Stimulated activated CD4-positive, alpha-beta T cell treated with anti-CD3 and anti-CD28 coated beads, Interleukin-12 subunit alpha, Interleukin-12 subunit beta, amount 100 ng/mL, for 48 hours (primary cell): ENCODE measurements around the gene TMPRSS3.
A peak's percentile ranks its signal among the peaks of the same experiment; 100 is the strongest.

ENCODE experiments used
- DNase-seq, 3 donors: peaks; one replicate each; pipeline ENCODE4 v3.0.0-alpha.2; 2020; ENCODE audit warnings: low read depth in 2 of 3, low spot score in 1 of 3

TMPRSS3 gene

GRCh38 chr21:42338729-42339715 lies 56.8 kb downstream of the TMPRSS3 start:
- peak in 1 of 3 donors; percentile 9 for DNase-seq

- DNase-seq = peak; percentile 69 to 76 (median 71)
Observed at GRCh38 chr21:42337830-42338728, 57.8 kb downstream of the TMPRSS3 start.

GRCh38 chr21:42337276-42337675 lies 58.6 kb downstream of the TMPRSS3 start:
- DNase-seq = no peak

GRCh38 chr21:42336054-42336453 lies 59.8 kb downstream of the TMPRSS3 start:
- no peak for DNase-seq

GRCh38 chr21:42332557-42333317 lies 63.1 kb downstream of the TMPRSS3 start:
- no peak for DNase-seq

- no peak for DNase-seq
Observed at GRCh38 chr21:42331660-42332059, 64.2 kb downstream of the TMPRSS3 start.

GRCh38 chr21:42330380-42331371 lies 65.2 kb downstream of the TMPRSS3 start:
- DNase-seq = no peak

- DNase-seq = no peak
Observed at GRCh38 chr21:42324896-42325295, 71.0 kb downstream of the TMPRSS3 start.
